Measurements from ENCODE around the gene ECI2.
A peak's percentile ranks its signal among the peaks of the same experiment; 100 is the strongest.
"Not testable (repeated sequence)": the region's sequence is repeated elsewhere in the genome, so short reads cannot be mapped to it uniquely, and the experiment has no call there.

ECI2 gene

GRCh38 chr6:4138186-4138585 lies 2.8 kb upstream of the ECI2 start:
- no peak for DNase-seq

DNA sequence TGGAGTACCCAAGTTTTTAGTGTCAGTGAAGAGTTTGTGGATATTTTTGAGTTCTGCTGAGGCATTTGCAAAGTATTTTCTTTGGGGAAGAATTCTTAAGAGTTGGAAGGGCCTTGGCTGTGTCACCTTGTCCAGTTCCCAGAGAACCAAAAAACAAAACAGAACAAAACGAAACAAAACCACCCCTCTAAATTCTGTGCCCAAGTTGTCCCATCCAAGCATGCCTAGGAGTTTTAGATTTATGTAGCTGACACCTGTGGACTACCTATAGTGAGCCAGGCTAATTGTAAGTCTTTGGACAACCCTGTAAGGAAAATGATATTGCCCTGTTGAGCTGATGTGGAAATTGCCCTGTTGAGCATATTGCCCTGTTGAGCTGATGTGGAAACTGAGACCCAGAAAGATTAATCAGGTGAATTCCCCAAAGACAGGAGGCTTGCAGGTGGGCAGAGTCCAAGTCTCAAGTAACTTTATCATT lies 1.0 kb upstream of the ECI2 start:
- DNase-seq, result no peak

GRCh38 chr6:4135665-4136353 lies 434 bp upstream of the ECI2 start:
- peak; percentile 73 to 96 for DNase-seq

DNA sequence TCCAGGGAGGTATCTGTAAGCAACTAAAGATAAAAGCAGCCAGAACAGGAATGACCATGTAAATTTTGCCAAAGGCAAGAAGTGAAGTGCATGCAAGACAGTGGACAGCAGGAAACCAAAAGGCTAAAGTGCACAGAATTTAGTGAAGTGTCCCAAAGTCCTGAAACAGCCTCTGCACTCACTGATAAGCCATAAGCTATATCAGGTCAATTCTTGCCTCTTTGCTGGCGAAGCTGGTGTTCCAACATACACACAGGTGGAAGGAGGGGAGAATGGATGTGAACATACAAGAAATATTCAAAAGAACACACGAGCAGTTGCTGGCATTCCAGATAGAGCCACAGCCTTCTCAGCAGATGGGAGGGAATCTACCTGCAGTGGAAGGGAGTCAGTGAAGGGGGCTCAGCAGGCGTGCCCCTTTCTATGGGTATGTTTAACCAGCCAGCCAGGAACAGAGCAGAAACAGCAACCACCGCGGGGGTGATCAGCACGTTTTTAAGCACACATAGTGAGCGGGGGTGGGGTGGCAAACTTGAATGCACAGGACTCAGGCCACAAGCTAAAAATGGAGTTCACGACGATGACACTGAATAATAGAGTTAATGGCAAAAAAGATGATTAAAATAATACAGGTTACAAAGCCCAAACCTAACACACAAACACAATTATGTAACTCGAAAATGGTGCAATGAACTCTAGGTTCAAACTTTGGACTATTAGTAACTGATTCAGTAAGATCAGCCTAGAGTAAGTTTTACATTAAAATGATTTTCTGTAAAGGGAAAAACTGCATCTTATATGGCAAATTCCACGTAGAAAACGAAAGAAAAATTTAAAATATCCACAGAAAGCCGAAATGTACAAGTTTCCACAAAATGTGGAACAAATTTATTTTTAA lies 1.2 kb downstream of the ECI2 start:
- DNase-seq, result peak in 1 of 2 experiments; percentile 14

DNA sequence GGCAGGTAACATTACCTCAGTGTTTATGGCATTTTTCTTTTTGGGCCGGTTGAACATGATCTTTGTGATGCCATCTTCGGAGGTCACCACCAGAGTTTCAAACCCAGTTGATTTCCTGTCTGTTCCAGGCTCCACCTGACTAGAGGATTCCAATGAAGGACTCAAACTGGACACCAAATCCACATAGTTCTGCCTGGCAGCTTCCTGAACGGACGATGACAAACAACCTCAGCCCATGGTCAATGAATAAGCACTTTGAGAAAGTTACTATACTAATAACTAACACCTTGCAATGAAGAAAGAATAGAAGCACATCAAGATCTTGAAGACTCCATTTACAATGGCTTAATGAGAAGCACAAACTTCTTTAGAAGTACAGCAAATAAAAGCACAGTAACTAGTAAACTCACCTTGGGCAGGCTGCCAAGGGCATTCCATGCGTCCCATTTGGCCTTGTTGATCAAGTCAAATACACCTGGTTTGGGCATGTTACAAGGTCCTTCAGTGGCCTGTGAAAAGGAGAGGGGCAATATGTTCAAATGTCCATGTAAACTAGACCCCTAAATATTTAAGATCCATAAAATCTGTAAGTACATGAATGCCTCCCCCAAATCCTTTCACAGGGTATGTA lies 4.9 kb downstream of the ECI2 start:
- no peak for DNase-seq

GRCh38 chr6:4129446-4129845 lies 5.9 kb downstream of the ECI2 start:
- no peak for DNase-seq

GRCh38 chr6:4128748-4129147 lies 6.6 kb downstream of the ECI2 start:
- DNase-seq, result no peak

GRCh38 chr6:4128072-4128471 lies 7.3 kb downstream of the ECI2 start:
- DNase-seq, result no peak

- DNase-seq, result no peak
Observed at GRCh38 chr6:4125933-4126864, 9.2 kb downstream of the ECI2 start.

- DNase-seq, result no peak
Observed at GRCh38 chr6:4125500-4125899, 9.9 kb downstream of the ECI2 start.

GRCh38 chr6:4124351-4124750 lies 11.0 kb downstream of the ECI2 start:
- no peak for DNase-seq

DNA sequence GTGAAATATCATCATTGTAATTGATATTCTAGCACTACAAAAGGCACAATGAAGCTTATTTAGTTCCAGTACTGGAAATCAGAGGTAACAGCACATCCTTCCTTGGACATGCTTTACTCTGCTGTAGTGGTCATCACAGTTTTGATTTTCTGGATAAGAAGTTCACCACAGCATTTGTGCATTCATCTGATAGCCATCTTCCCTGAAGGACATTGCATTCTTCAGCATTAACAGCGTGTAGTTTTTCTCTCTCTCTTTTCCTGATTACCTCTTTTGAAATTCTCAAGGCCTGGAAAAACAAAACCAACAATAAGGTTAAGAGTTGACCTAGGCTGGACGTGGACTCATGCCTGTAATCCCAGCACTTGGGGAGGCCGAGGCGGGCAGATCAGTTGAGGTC lies 19.6 kb downstream of the ECI2 start:
- no peak for DNase-seq

GRCh38 chr6:4114123-4114522 lies 21.3 kb downstream of the ECI2 start:
- no peak for DNase-seq

DNA sequence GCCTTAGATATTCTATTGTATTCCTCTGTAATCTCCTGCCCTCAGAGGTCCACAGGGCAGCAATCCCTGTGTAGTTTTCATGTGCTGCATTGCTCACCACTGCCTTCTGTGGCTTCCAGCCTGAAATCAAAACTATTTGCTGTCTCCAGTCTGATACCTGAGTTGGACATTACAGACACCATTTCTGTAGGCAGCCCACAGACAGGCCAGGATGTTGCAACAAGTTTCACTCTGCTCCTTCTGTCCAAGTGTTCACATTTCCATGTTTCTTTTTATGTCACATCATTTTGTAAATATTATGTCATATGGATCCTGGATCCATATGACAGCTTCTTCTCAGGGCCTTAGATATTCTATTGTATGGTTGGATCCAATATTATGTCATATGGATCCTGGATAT lies 21.7 kb downstream of the ECI2 start:
- DNase-seq, result no peak

DNA sequence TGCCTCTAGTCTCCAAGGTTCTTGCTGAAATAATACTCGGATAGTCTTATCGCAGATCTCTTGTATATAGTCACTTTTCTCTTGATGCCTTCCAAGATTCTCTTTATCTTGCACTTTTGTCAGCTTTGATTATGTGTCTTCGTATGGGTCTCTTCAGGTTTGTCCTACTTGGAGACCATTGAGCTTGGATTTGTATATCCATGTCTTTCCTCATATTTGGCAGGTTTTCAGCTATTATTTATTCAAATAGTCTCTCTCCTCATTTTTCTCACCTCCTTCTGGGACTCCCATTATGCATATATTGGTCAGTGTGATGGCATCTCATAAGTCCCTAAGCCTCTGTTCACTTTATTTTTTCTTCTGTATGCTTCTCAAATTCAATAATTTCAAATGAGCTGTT lies 23.0 kb downstream of the ECI2 start:
- no peak for DNase-seq

- not testable (repeated sequence) for DNase-seq
Observed at GRCh38 chr6:4109363-4109815, 26.0 kb downstream of the ECI2 start.

- DNase-seq, result no peak
Observed at GRCh38 chr6:4108561-4109093, 26.7 kb downstream of the ECI2 start.

GRCh38 chr6:4107873-4108272 lies 27.5 kb downstream of the ECI2 start:
- no peak for DNase-seq

GRCh38 chr6:4105980-4106536 lies 29.3 kb downstream of the ECI2 start:
- no peak for DNase-seq

DNA sequence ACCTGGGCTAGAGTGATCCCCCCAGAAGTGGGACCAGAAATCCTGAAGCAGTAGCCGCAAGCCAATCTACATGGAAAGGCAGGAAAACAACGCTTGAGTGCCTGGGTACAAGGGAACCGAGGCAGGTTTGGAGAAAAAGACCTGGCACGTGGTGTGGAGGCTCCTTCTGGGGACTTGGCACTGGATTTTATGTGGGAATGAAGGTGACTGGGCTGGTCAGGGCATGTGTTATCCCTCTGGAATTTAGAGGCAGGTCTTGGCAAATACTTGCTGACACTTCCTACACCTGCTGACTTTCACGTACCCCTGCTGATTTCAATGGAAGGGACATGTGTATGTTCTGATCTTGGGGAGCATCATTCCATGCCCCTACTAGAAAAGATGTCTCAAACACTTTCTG lies 31.4 kb downstream of the ECI2 start:
- DNase-seq, result no peak

DNA sequence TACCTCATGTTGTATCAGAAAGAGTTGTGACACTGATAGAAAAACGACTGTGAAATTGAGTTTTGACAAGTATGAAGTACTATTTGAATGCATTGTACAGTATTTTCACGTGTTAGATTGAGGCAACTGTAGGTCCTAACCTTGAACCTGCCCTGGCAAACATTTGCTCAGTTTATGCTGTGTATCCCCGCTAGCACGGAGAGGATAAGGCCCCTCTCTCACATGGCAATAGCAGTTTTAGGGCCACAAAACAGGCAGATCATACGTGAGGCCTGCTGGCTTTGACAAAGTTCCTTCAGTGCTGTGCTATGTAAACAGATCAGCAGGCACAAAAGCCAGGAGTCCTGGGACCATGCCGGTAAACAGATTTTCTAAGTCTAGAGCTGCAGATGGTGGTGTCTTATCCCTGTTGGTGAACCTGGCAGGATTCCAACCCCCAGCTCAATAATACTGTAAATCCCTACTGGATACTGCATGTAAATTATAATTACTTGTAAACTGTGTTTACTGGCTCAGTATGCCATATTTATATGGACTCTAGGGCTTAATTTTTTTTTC lies 32.6 kb downstream of the ECI2 start:
- DNase-seq, result peak; percentile 89 to 96
